Naive B cell (primary cell): ENCODE data around the gene GRM6. TPM values are rescaled to one million over a fixed set of nuclear protein-coding genes. Genes with fewer than 3 reads are reported as not detected.
A peak's percentile ranks its signal among the peaks of the same experiment; 100 is the strongest.

Experiments used
- ATAC-seq, 2 donors: fragments of 150-1000 bp; cut with Tn5 transposase; 2 replicates each; pipeline ENCODE4 v1.10.0; 2021; ENCODE audit warnings: low read depth in 2 of 2, mild to moderate bottlenecking in 2 of 2, moderate library complexity in 2 of 2
- DNase-seq: peaks from one replicate; pipeline ENCODE4 v3.0.0; 2022
- H3K27ac Mint-ChIP-seq, 6 donors: one replicate each; pipeline ENCODE4 v1.8.0; 2020 to 2022; ENCODE audit warnings: mild to moderate bottlenecking in 6 of 6, mixed read lengths in 6 of 6, moderate library complexity in 5 of 6, inconsistent platforms in 2 of 6
- H3K27me3 Mint-ChIP-seq, 3 donors: one replicate each; pipeline ENCODE4 v1.8.0; 2021 to 2022; ENCODE audit warnings: mixed read lengths in 3 of 3, mild to moderate bottlenecking in 1 of 3
- H3K36me3 Mint-ChIP-seq, 2 donors: one replicate each; pipeline ENCODE4 v1.8.0; 2020 to 2022; ENCODE audit warnings: mixed read lengths in 2 of 2, inconsistent platforms in 1 of 2, mild to moderate bottlenecking in 1 of 2
- H3K4me1 Mint-ChIP-seq, 3 donors: one replicate each; pipeline ENCODE4 v1.8.0; 2020 to 2022; ENCODE audit warnings: mixed read lengths in 3 of 3, inconsistent platforms in 1 of 3, mild to moderate bottlenecking in 1 of 3, moderate library complexity in 1 of 3
- H3K4me3 Mint-ChIP-seq, 8 donors: one replicate each; pipeline ENCODE4 v1.8.0; 2020 to 2022; ENCODE audit warnings: mild to moderate bottlenecking in 8 of 8, mixed read lengths in 8 of 8, moderate library complexity in 8 of 8, inconsistent platforms in 2 of 8
- H3K9me3 Mint-ChIP-seq, 7 donors: one replicate each; pipeline ENCODE4 v1.8.0; 2020 to 2022; ENCODE audit warnings: mixed read lengths in 7 of 7, mild to moderate bottlenecking in 5 of 7, inconsistent platforms in 2 of 7, moderate library complexity in 1 of 7
- polyA plus RNA-seq, 6 donors: library from polyadenylated mRNA; unstranded; fragments of 300-500 nt; fragmentation: Illumina TruSeq; gene quantifications; one replicate each; pipeline ENCODE4 v1.2.3, GENCODE V29; 2021; ENCODE audit warnings: low read depth in 6 of 6

The GRM6 gene
- polyA plus RNA-seq, 6 donors from 2014 or later = not detected

GRCh38 chr5:178941361-178941760 lies 53.8 kb downstream of the GRM6 start:
- Mint-ChIP-seq H3K36me3 (peaks cover 22 to 58% of the 10 kb centered on the region in 2 donors), H3K9me3 (peaks cover 43 to 90% (median 81%) of the 10 kb centered on the region in 7 donors), H3K4me3 (no peak overlapping the region), H3K4me1 (no peaks in the 10 kb centered on the region), H3K27me3 (peaks cover 28 to 48% (median 28%) of the 10 kb centered on the region in 3 donors), H3K27ac (no peak overlapping the region)
- DNase-seq (no peak), ATAC-seq (no peak)

GRCh38 chr5:178940569-178941360 lies 54.4 kb downstream of the GRM6 start, which contains the start of gene ZNF454:
Gene ZNF454, plus strand, starts transcription at chr5:178941198. Its CDS starts 1,594 bp downstream, at chr5:178942792.
- ATAC-seq (no peak), DNase-seq (no peak)
- peaks cover 28 to 64% of the 10 kb centered on the region in 2 donors for H3K36me3 Mint-ChIP-seq
- H3K4me1 Mint-ChIP-seq = no peaks in the 10 kb centered on the region
- peaks cover 45 to 93% (median 85%) of the 10 kb centered on the region in 7 donors for H3K9me3 Mint-ChIP-seq
- peak within 1 kb of the TSS in 2 of 6 donors; percentile 56 to 86 for H3K27ac Mint-ChIP-seq
- peaks cover 28 to 50% (median 28%) of the 10 kb centered on the region in 3 donors for H3K27me3 Mint-ChIP-seq
- peak within 1 kb of the TSS in 3 of 8 donors; percentile 11 to 66 (median 23) for H3K4me3 Mint-ChIP-seq

DNA sequence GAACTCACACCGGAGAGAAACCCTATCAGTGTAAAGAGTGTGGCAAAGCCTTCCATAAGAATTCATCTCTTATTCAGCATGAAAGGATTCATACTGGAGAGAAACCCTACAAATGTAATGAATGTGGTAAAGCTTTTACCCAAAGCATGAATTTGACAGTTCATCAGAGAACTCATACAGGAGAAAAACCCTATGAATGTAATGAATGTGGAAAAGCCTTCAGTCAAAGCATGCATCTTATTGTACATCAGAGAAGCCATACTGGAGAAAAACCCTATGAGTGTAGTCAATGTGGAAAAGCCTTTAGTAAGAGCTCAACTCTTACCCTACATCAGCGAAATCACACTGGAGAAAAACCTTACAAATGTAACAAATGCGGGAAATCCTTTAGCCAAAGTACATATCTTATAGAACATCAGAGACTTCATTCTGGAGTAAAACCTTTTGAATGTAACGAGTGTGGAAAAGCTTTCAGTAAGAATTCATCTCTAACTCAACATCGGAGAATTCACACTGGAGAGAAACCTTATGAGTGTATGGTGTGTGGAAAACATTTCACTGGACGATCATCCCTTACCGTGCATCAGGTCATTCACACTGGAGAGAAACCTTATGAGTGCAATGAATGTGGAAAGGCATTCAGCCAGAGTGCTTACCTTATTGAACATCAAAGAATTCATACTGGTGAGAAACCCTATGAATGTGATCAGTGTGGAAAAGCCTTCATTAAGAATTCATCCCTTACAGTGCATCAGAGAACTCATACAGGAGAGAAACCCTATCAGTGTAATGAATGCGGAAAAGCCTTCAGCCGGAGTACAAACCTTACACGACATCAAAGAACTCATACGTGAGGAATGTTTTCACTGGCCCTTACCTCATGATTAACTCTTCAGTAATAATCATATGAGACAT lies 63.0 kb downstream of the GRM6 start:
- Mint-ChIP-seq H3K4me3 (no peak overlapping the region), H3K27ac (no peak overlapping the region), H3K36me3 (peaks cover 64 to 82% of the 10 kb centered on the region in 2 donors), H3K9me3 (peaks cover 31 to 99% (median 92%) of the 10 kb centered on the region in 7 donors), H3K4me1 (peaks cover 0 to 4% (median 0%) of the 10 kb centered on the region in 3 donors), H3K27me3 (peaks cover 0 to 6% (median 0%) of the 10 kb centered on the region in 3 donors)
- ATAC-seq (no peak), DNase-seq (no peak)

Other genes starting within 250 kb of the GRM6 start
- 1 to 10 TPM; 2.3 to 9.0 (median 5.5) TPM for gene ZNF354B, start 135.4 kb downstream of the GRM6 start, polyA plus RNA-seq
- gene ZFP2, start 99.4 kb downstream of the GRM6 start, polyA plus RNA-seq = 1 to 10 TPM in 5 of 6 donors, under 1 TPM in 1; 0.71 to 3.5 (median 1.9) TPM
- gene ZNF454, start 54.1 kb downstream of the GRM6 start, polyA plus RNA-seq = under 1 TPM in 1 of 6 donors, not detected in 5; 0.40 TPM
- gene ZNF879, start 28.5 kb upstream of the GRM6 start, polyA plus RNA-seq = 1 to 10 TPM; 3.2 to 7.6 (median 6.5) TPM
- gene ZNF354C, start 65.1 kb upstream of the GRM6 start, polyA plus RNA-seq = 1 to 10 TPM in 2 of 6 donors, under 1 TPM in 3, not detected in 1; 0.56 to 1.6 (median 0.78) TPM